Measurements from ENCODE around the gene ZRANB1. TPM values are rescaled to one million over a fixed set of nuclear protein-coding genes. Genes with fewer than 3 reads are reported as not detected.
A peak's percentile ranks its signal among the peaks of the same experiment; 100 is the strongest.

ZRANB1 gene
- total RNA-seq, 2 donors from 2014 or later, result 17.9 to 28.7 TPM

- H3K27ac ChIP-seq, result peak overlapping the region in 1 of 2 donors; percentile 51
- DNase-seq (ENCODE audit: low spot score), result no peak
- 85% methylated on average over 21 of the region's 21 CpGs for WGBS
- peaks cover 12% of the 10 kb centered on the region for H3K4me1 ChIP-seq (replicated peaks)
- no peaks in the 10 kb centered on the region for H3K9me3 ChIP-seq
- H3K27me3 ChIP-seq (replicated peaks; ENCODE audit: insufficient read depth), result no peaks in the 10 kb centered on the region
- H3K4me3 ChIP-seq, result no peak overlapping the region
- intact Hi-C loops (cut with DNase I), result loop anchor here (2.0 kb wide), 1 partner anchor 67 kb away; no protein-coding TSS in a partner anchor
- TF ChIP-seq CTCF (IDR thresholded peaks at IDR 0.05) (no peak), POLR2A (IDR thresholded peaks at IDR 0.05) (no peak), POLR2AphosphoS5 (IDR thresholded peaks at IDR 0.05) (no peak)
- H3K36me3 ChIP-seq, result peaks cover 14 to 15% of the 10 kb centered on the region in 2 donors
Observed at GRCh38 chr10:124993736-124994451, 52.0 kb downstream of the ZRANB1 start.

- DNase-seq (ENCODE audit: low spot score), result peak; percentile 30
- Histone ChIP-seq H3K4me3 (no peak overlapping the region), H3K27me3 (replicated peaks; ENCODE audit: insufficient read depth) (no peaks in the 10 kb centered on the region), H3K9me3 (no peaks in the 10 kb centered on the region), H3K4me1 (replicated peaks) (peaks cover 21% of the 10 kb centered on the region), H3K36me3 (peaks cover 14 to 15% of the 10 kb centered on the region in 2 donors), H3K27ac (peak overlapping the region in 1 of 2 donors; percentile 51)
- no peak for TF ChIP-seq POLR2A (IDR thresholded peaks at IDR 0.05)
- no peak for TF ChIP-seq CTCF (IDR thresholded peaks at IDR 0.05)
- peak; percentile 9 for TF ChIP-seq POLR2AphosphoS5 (IDR thresholded peaks at IDR 0.05)
- 66% methylated on average over 31 of the region's 31 CpGs for WGBS
- intact Hi-C loops (cut with DNase I), result loop anchor here (5.0 kb wide), 1 partner anchor 157 kb away; no protein-coding TSS in a partner anchor
Observed at GRCh38 chr10:124994573-124995473, 52.9 kb downstream of the ZRANB1 start.

- DNase-seq (ENCODE audit: low spot score), result no peak
- intact Hi-C loops (cut with DNase I), result loop anchor here (5.0 kb wide), 1 partner anchor 157 kb away; no protein-coding TSS in a partner anchor
Observed at GRCh38 chr10:124995605-124996004, 53.7 kb downstream of the ZRANB1 start.

More at GRCh38 chr10:124995605-124996004, 53.7 kb downstream of the ZRANB1 start:
- 90% methylated on average over 11 of the region's 11 CpGs for WGBS
- H3K9me3 ChIP-seq, result no peaks in the 10 kb centered on the region
- H3K27ac ChIP-seq, result peak overlapping the region in 1 of 2 donors; percentile 51
- peaks cover 14 to 15% of the 10 kb centered on the region in 2 donors for H3K36me3 ChIP-seq
- peaks cover 29% of the 10 kb centered on the region for H3K4me1 ChIP-seq (replicated peaks)
- TF ChIP-seq CTCF (IDR thresholded peaks at IDR 0.05) (no peak), POLR2A (IDR thresholded peaks at IDR 0.05) (no peak), POLR2AphosphoS5 (IDR thresholded peaks at IDR 0.05) (no peak)
- H3K4me3 ChIP-seq, result no peak overlapping the region
- H3K27me3 ChIP-seq (replicated peaks; ENCODE audit: insufficient read depth), result no peaks in the 10 kb centered on the region

Data from prostate gland (tissue), 2 donors.